Measurements from ENCODE around the gene CPD. TPM values are rescaled to one million over a fixed set of nuclear protein-coding genes. Genes with fewer than 3 reads are reported as not detected.

CPD gene
- total RNA-seq, 6 donors from 2014 or later: 49.4 to 132 (median 104) TPM

GRCh38 chr17:30378241-30378824, 394 bp upstream of the CPD start:
- no peaks in the 10 kb centered on the region for H3K36me3 ChIP-seq
- H3K4me3 ChIP-seq: peak overlapping the region; percentile 15 to 95 (median 66)
- TF ChIP-seq EP300 (IDR thresholded peaks at IDR 0.05): no peak
- no peak for TF ChIP-seq POLR2A (IDR thresholded peaks at IDR 0.05)
- no peak for TF ChIP-seq CTCF (IDR thresholded peaks at IDR 0.05)
- no peak for TF ChIP-seq POLR2AphosphoS5 (IDR thresholded peaks at IDR 0.05)
- DNase-seq (peak; percentile 50 to 87), ATAC-seq (ENCODE audit: low FRiP score in 2 of 2) (peak in 1 of 2 donors; percentile 58)
- peaks cover 12 to 60% (median 42%) of the 10 kb centered on the region in 4 donors for H3K4me1 ChIP-seq
- H3K9me3 ChIP-seq: no peaks in the 10 kb centered on the region
- 1 to 3% methylated on average over 28 to 31 of the region's 31 CpGs for WGBS, 2 donors
- peak overlapping the region; percentile 92 to 94 (median 92) for H3K27ac ChIP-seq
- no peaks in the 10 kb centered on the region for H3K27me3 ChIP-seq

DNA sequence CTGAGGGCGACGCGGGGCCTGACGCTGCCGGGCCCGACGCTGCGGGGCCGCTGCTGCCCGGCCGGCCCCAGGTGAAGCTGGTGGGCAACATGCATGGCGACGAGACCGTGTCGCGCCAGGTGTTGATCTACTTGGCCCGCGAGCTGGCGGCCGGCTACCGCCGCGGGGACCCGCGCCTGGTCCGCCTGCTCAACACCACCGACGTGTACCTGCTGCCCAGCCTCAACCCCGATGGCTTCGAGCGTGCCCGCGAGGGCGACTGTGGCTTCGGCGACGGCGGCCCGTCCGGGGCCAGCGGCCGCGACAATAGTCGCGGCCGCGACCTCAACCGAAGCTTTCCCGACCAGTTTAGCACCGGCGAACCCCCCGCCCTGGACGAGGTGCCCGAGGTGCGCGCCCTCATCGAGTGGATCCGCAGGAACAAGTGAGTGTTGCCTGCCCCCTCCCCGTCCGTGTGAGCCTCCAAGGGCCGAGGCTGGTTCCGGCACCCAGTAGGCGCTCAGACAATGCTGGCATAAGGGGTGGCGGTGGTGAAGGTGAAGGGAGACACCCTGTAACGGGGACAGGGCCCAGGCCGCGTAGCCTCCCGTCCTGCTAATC, 676 bp downstream of the CPD start:
- ATAC-seq (ENCODE audit: low FRiP score in 2 of 2) (peak; percentile 14 to 34), DNase-seq (peak; percentile 49 to 88)
- TF ChIP-seq EP300 (IDR thresholded peaks at IDR 0.05): no peak
- no peak for TF ChIP-seq CTCF (IDR thresholded peaks at IDR 0.05)
- TF ChIP-seq POLR2A (IDR thresholded peaks at IDR 0.05): no peak
- no peak for TF ChIP-seq POLR2AphosphoS5 (IDR thresholded peaks at IDR 0.05)
- no peaks in the 10 kb centered on the region for H3K36me3 ChIP-seq
- H3K4me1 ChIP-seq: peaks cover 20 to 61% (median 43%) of the 10 kb centered on the region in 4 donors
- H3K4me3 ChIP-seq: peak overlapping the region; percentile 58 to 95 (median 66)
- WGBS, 2 donors: 0 to 2% methylated on average over 6 to 18 of the region's 68 CpGs
- H3K9me3 ChIP-seq: no peaks in the 10 kb centered on the region
- H3K27me3 ChIP-seq: no peaks in the 10 kb centered on the region
- peak overlapping the region; percentile 92 to 94 (median 92) for H3K27ac ChIP-seq

- Histone ChIP-seq H3K27ac (peak overlapping the region; percentile 92 to 94 (median 92)), H3K4me1 (peaks cover 20 to 61% (median 43%) of the 10 kb centered on the region in 4 donors), H3K27me3 (no peaks in the 10 kb centered on the region), H3K4me3 (peak overlapping the region; percentile 58 to 95 (median 66)), H3K36me3 (peaks cover 0 to under 1% (median 0%) of the 10 kb centered on the region in 4 donors), H3K9me3 (no peaks in the 10 kb centered on the region)
- ATAC-seq (ENCODE audit: low FRiP score in 2 of 2) (no peak), DNase-seq (no peak)
- TF ChIP-seq POLR2A (IDR thresholded peaks at IDR 0.05) (peak in 1 of 4 donors; percentile 9), CTCF (IDR thresholded peaks at IDR 0.05) (no peak)
- 8 to 14% methylated on average over 5 of the region's 5 CpGs for WGBS, 2 donors
Measured at GRCh38 chr17:30379903-30380381, 1.2 kb downstream of the CPD start.

GRCh38 chr17:30380643-30381339, 2.1 kb downstream of the CPD start:
- ATAC-seq (ENCODE audit: low FRiP score in 2 of 2) (no peak), DNase-seq (no peak)
- WGBS, 2 donors: 44 to 52% methylated on average over 7 of the region's 7 CpGs
- H3K27ac ChIP-seq: peak overlapping the region in 3 of 4 donors; percentile 92 to 93 (median 92)
- no peaks in the 10 kb centered on the region for H3K9me3 ChIP-seq
- no peaks in the 10 kb centered on the region for H3K27me3 ChIP-seq
- H3K4me3 ChIP-seq: peak overlapping the region in 3 of 4 donors; percentile 59 to 95 (median 72)
- peaks cover 20 to 61% (median 41%) of the 10 kb centered on the region in 4 donors for H3K4me1 ChIP-seq
- H3K36me3 ChIP-seq: peaks cover 0 to 9% (median 2%) of the 10 kb centered on the region in 4 donors
- no peak for TF ChIP-seq EP300 (IDR thresholded peaks at IDR 0.05)
- no peak for TF ChIP-seq CTCF (IDR thresholded peaks at IDR 0.05)
- no peak for TF ChIP-seq POLR2AphosphoS5 (IDR thresholded peaks at IDR 0.05)
- no peak for TF ChIP-seq POLR2A (IDR thresholded peaks at IDR 0.05)
